HG03565 (cell line): ENCODE data around the gene FBLN2.

Experiments used
- ATAC-seq: cut with Tn5 transposase; IDR thresholded peaks from one replicate; pipeline ENCODE4 v1.9.1; 2021; ENCODE audit warnings: mild to moderate bottlenecking, moderate library complexity; ENCODE audit not compliant: unreplicated experiment

FBLN2 gene

DNA sequence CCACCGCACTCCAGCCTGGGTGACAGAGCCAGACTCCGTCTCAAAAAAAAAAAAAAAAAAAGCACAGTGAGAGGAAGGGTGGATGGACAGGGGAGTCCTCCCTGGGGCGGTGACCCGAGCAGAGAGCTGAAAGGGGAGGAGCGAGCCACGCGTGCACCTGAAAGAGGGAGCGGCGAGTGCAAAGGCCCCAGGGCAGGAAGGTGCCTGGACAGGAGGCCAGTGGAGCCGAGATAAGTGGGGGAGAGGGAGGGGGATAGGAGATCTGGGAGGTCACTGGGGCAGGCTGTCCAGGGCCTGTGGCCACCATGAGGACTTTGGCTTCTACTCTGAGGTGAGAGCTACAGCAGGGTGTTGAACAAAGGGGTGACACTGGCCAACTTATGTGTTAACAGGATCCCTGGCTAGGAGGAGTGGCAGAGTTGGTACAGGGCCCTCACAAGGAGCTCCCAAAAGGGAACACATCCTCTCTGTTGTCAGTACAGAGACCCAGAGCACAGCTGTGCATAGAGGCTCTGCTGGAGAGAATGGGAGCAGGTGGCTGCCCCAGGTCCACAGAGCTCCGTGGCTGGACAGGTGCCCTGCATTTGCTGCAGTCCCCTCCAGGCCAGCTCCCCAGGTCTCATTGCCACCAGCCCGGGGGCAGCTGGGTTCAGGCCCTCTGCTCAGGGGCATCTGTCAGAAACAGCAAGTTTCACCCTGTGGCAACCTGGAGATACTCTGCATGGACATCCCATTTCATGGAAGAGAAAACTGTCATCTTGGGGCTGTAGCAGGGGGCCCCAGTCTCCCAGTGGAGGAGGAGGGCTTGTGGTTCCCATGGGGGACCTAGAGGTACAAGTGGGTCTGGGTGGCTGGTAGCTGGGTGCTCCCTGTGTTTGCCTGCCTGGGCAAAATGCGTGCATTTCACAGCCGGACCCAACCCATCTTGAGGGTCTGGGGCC is 28.5 kb downstream of the FBLN2 start:
- no peak for ATAC-seq

DNA sequence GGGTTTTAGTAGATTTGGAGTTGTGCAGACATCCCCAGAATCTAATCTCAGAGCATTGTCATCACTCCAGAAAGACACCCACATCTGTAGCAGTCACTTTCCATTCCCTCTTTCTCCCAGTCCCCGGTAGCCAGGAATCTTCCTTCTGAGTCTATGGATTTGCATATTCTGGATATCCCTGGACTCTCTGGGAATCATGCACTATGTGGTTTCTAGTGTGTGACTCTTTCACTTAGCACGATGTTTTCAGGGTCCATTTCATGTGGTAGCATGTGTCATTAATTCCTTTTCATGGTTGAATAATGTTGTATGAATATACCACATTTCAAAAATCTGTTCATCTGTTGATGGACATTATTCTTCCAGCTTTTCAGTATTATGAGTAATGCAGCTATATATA is 29.3 kb downstream of the FBLN2 start:
- no peak for ATAC-seq

DNA sequence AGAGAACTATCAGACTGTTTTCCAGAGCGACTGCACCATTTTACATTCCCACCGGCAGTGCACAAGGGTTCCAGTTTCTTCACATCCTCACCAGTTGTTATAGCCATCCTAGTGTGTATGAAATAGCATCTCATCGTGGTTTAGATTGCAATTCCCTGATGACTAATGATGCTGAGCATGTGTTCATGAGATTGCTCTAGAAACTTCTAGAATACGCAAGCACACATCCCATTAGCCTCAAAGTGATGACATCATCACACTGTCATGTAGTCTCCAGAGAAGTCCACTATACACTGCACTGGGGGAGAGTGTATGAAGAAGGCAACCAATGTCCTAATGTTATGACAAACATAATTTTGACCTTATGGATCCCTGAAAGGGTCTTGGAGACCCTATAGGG is 30.1 kb downstream of the FBLN2 start:
- ATAC-seq, result no peak

DNA sequence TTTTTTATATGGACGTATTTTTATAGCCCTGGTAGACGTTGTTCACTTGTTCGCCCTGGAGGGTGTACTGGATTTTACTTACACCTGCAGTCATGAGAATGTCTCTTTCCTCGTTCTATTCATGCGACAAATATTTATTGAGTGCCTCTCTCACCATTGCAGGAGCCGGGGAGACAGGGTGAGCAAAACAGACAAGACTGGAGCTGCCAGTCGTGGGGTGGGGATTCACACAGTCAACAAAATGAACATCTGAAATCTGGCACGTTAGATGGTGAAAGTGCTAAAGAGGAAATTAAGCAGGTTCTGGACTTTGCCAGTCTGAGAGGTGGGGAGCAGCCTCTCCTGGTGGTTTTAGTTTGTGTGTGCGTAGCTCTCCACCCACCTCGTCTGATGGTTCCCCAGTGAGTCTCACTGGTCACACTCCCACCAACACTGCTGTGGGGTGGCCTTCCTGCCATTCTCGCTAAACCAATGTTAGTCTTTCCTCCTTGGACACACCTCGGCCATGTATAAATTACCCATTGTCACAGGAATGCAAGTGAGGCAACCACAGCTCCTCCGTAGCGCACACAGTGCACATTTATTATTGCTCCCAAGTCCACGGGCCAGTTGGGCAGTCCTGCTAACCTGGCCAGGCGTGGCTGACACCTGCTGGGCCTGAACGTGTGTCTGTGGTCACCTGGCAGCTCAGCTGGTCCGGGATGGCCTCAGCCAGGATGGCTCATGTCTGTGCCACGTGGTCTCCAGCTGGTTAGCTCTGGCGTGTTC is 31.5 kb downstream of the FBLN2 start:
- no peak for ATAC-seq

DNA sequence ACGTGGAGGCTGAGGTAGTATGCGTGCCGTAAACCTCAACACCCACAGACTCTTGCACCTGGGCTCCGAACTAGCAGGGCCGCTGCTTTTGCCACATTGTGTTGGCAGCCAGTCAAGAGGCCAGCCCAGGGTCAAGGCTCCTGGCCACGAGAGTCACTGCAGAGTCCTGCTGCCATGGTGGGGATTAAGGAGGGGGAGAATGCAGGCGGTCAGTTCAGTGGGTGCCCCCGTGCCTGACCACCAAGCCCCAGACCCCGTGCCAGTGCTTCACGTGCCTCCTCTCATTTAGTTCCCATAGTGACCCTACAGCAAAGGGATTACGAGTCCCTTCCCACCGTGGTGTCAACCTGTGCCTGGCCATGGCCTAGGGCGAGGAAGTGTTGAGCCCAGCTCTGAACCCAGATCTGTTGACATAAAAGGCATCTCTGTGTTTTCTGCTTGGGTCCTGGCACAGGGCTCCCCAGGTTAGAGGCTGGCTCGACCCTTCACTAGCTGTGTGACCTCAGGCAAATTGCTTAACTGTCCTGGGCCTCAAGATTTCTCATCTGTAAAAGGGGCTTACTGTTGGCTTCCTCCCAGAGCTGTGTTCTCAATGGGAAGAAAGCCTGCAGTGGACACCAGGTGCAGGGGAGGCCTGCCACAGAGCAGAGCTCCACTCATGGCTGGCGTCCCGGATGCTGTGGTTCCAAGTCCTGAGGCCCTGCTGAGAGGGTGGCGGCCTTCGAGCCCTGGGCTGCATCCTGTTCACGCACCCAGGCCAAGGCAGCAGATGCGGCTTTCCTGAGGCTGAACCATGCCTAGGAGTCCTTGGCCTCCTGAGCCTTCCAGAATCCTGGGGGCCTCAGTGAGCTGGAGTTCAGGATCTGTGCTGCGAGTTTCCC is 32.8 kb downstream of the FBLN2 start:
- ATAC-seq, result no peak

DNA sequence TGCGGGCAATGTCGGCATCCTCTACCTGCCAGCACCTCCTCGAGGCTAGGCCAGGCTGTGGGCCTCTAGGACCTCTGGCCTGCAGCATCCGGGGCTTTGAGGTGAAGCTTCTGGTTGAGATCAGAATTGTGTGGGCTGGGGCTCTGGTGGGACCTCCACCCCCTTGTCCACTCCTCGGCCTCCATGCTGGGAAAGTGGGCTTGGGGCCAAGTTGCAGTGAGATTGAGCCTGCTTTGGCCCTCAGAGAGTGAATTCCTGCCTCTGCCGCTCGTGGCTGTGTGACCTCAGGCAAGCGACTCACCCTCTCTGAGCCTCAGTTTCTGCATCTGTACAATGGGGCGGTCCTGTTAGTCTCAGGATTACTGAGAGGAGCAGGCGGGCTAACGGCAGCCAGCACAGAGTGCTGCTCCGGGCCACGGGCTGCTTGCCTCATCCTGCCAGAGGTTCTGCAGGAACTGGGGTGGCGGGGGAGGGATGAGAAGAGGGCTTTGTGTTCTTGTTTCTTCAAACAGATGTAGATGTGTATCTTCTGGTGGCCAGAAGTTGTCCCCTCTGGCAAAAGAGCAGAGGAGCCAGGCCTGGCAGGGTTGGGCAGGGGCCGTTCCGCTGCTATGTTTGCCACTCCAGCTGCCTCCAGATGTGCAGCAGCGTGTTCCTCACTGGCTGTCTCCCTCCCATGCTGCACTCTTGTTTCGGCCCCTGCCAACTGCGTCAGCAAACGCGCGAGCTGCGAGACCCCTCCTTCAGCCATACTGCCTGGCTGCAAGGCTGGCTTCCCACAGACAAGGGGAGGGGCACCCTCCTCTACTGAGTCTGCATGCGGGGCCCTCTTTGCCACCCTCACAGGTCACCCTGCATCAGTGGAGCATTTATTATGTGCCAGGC is 33.7 kb downstream of the FBLN2 start:
- no peak for ATAC-seq

DNA sequence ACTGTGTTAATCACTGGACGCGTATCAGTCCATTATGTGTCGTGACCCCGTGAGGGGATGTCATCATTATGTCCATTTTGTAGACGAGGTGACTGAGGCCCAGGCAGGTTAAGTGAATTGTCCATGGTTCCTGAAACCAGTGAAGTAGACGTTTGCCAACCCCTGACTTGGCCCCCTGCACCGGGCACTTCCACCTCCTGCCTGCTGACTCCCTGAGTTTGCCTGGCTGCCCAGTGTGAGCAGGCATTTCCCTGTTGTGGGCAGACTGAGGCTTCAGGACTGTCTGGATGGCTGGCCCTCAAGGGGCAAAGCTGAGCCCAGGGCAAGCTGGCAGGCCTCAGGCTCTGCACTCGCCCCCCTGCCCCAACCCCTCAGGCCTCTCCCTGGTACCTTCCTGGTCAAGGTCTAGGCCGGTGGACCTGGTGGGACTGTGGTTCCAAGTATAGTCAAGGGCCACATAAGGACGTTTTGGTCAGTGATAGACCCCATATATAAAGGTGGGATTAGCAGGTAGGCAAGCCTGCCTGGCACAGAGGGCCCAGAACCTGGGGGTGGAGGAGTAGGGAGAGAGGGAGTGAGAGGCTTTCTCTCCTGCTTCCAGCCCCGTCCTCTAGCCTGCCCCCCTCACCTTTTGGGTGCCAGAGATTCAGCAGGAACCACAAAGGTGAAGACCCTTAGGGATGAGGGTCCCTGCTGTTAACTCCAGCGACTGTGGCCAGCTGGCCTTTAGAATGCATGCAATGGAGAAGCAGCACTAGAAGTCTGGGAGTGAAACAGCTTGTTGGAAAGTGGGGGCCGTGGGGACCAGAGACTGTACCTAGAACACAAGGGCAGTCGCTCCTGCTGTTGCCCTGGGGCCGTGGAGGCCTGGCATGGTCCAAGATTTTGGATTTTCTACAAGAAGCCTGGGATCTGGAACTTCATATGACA is 34.6 kb downstream of the FBLN2 start:
- ATAC-seq, result no peak

DNA sequence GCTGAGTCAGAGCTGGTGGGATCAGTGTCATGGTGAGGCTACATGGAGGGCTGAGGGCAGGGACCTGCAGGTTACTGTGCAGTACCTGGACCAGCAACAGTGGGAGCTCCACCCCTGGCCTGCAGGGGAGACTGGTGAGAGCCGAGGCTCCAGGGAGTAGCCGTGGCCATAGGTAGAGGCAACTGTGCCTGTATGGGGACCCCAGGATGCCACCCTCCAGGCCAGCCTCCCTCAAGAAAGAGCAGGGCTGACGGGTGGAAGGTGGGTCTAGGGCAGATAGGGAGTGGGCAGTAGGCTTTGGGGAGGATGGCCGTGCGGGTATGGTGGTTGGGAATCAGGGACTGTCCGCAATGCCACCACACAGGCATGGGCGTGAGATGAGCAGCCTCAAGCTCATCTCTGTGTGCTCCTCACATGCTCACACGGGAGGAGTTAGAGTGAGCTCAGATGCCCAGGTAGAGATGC is 35.5 kb downstream of the FBLN2 start:
- no peak for ATAC-seq

DNA sequence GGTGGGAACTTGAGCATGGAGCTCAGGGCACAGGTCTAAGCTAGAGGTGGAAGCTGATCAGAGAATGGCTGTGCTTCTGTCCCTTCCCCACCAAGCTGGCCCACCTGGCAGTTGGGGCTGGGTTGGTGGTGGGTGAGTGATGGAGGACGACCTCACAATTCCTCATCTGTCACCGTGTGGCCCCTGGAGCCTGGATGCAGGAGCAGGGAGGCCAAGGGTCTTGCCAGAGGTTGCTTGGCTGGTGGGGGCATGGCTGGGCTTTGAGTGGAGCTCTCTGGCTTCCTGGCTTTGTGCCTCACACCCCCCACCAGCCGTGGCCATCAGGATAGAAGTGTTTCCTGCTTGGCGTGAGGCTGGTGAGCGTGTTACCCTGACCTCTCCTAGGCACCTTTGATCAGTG is 36.0 kb downstream of the FBLN2 start:
- ATAC-seq, result no peak

DNA sequence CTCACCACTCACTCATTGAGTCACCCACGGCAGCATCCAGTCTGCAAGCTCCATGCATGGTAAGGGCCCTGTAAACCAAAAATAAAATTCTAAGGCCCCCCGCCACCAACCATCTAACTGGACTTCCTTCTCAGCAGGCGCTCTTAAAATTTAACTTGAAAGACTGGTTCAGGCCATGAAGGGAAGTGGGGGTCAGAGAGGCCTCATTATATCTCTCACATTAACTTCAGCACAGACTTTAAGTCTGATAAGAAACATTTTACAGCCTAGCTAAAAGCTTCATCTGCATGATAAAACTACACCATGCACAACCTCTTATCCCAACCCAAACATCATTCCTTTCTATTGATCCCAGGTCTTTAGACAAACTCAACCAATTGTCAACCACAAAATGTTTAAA is 38.5 kb downstream of the FBLN2 start:
- no peak for ATAC-seq

DNA sequence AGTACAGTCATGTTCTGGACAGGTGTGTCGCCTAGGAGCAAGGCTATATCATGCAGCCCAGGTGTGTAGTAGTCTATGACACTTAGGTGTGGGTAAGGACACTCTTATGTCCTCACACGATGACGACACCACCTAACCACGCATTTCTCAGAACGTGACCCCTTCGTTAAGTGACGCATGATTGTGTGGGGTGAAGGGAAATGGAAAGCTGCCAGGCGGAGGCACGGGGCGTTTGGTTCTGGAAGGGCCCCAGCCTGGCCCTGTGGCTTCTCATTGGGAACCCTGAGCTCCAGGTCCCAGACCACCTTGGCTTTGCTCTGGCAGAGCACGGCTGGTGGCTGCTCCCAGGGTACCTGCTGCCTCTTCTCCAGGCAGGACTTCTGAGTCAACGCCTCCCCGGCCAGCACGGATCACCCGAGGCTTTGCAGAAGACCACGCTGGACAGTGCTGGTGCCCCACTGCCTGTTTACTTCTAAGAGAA is 39.3 kb downstream of the FBLN2 start:
- ATAC-seq, result no peak

DNA sequence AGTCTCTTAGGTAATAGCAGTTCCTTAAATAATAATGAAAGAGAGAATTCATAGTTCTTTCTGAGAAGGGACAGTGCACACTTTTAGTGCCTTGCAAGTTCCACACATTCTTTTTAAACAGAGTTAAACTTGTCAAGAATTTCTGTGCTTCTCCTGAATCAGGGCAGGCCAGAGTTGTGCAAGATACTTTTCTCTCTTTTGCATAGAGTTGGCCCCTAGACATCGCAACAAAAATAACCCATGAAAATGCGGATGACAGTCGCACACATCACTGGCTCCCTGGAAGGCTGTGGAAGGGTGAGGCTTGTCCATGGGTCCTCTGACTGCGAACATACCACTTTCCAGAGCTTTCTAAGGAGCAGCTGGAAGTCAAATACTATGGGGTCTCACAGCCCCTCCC is 40.1 kb downstream of the FBLN2 start:
- no peak for ATAC-seq

DNA sequence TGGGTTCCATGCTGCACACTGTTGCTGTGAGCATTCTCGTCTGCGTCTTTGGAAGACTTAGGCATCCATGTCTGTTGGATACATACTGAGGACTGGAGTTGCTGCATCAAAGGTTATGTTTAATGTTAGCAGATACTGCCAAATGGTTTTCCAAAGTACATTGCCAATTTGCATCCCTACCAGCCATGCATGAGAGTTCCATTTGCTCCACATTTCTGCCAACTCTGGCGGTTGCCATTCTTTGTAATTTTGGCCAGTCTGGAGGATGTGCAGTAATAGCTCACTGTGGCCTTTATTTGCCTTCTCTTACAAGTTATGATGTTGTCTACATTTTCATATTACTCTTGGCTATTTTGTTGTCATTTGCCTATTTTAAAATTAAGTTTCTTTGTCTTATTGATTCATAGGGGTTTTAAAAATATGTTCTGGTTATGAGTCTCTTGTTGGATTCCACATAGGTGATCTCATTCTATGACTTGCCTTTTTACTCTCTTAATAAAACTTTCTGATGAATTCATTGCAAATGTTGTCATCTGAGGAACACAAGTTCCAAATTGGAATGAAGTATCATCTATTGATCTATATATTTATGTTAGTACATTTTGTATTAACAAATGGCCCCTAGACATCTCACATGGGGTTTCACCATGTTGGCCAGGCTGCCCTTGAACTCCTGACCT is 42.1 kb downstream of the FBLN2 start:
- no peak for ATAC-seq

DNA sequence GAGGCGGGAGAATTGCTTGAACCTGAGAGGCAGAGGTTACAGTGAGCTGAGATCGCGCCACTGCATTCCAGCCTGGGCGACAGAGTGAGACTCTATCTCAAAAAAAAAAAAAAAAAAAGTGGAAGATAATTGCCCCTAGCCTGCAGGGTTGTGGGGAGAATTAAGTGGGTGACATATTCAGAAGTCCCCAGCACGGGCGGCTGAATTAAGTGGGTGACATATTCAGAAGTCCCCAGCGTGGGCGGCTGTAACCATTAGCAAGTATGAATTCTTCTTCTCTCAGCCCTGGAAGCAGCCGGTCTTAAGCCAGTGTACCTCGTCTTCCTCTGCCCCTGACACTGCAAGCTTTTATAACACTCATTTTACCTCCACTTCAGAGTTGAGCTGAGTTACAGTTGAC is 44.7 kb downstream of the FBLN2 start:
- ATAC-seq, result no peak

DNA sequence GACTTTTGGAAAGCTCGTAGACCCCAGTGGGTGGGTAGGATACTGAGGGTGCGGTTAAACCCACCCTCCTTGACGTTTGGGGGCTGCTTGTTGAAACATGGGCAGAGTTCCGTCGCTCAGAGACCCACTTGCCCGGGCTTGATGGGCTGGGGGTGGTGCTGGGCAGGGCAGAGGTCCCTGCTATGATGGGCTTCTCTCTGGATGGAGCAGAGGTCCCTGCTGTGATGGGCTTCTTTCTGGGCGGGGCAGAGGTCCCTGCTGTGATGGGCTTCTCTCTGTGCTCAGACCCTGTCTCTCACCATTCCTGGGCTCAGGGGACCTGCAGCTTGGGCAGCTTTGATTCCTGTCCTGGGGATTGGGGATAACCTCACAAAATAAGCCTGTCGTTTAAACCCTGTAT is 45.2 kb downstream of the FBLN2 start:
- no peak for ATAC-seq

DNA sequence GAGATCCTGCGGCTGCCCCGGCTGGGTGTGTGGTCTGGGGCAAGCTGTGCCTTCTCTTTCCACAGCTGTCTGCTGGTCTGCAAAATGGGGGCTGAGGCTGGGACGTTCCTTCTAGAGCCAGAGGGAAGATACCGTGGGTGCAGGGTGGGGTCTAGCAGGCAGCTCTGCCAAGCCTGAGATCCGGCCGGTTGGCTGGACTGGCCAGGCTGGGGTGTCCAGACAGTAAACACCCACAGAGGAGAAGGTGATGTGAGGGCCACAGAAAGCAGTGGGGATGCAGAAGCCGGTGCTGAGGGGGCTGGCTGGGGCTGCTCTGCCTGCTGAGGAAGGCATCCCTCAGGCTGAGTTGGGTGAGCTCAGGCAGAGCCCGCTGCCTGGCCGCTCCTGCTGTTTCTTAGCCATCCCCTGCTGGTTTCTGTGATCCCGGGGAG is 46.1 kb downstream of the FBLN2 start:
- ATAC-seq, result no peak

DNA sequence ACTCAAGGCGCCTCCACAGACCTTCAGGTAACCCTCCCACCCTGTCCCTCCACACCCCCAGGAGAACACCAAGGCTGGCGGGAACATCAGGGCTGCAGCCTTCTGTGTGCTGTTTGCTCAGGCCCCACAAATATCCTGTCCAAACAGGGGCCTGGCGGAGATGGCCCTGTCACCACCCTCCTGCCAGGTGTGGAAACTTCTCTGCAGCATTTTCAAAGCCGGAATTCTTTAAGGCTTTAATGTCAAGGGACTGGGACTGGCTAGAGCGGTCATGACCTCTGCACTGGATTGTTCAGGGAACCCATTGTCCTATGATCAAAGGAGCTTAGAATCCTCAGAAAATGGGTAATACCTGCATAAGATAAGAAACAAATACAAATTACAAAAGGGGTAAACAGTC is 46.6 kb downstream of the FBLN2 start:
- ATAC-seq, result no peak
